HepG2 (cell line): Measurements from ENCODE around the gene ERF. TPM values are rescaled to one million over a fixed set of nuclear protein-coding genes. Genes with fewer than 3 reads are reported as not detected.

Source experiments
- ARNTL ChIP-seq: sonication (generic); formaldehyde crosslinking; IDR thresholded peaks from 2 replicates; pipeline ENCODE4 v1.4.0; 2020; ENCODE audit warnings: mild to moderate bottlenecking, missing genetic modification reagents
- NONO ChIP-seq, 2 experiments: fragments of 450-650 bp in 1 of 2; sonication (generic) in 1 of 2; formaldehyde crosslinking in 1 of 2; IDR thresholded peaks in 1 of 2; conservative IDR thresholded peaks in 1 of 2; 2 replicates each; pipeline versions ENCODE4 v1.6.1 to v1.8.0; 2017 to 2022; ENCODE audit warnings: mild to moderate bottlenecking in 1 of 2, missing genetic modification reagents in 1 of 2, moderate library complexity in 1 of 2
- SIX1 ChIP-seq: sonication (generic); formaldehyde crosslinking; IDR thresholded peaks from 2 replicates; pipeline ENCODE4 v1.4.0; 2020; ENCODE audit warnings: missing genetic modification reagents, borderline replicate concordance
- ZNF572 ChIP-seq: sonication (generic); formaldehyde crosslinking; IDR thresholded peaks from 2 replicates; pipeline ENCODE4 v1.5.1; 2020; ENCODE audit warnings: mild to moderate bottlenecking, missing genetic modification reagents
- ZNF772 ChIP-seq: sonication (generic); formaldehyde crosslinking; IDR thresholded peaks from 2 replicates; pipeline ENCODE4 v1.5.0; 2020; ENCODE audit warnings: mild to moderate bottlenecking, missing genetic modification reagents
- polyA plus RNA-seq, 8 experiments: library from polyadenylated mRNA; depleted of rRNA in 3 of 8; stranded (reverse) in 7 of 8; unstranded in 1 of 8; fragments of >200 nt; fragmentation: Illumina TruSeq in 4 of 8; extraction: Trizol in 4 of 8; gene quantifications; 2 replicates each; pipeline versions ENCODE4 v1.2.1 to v1.2.3, GENCODE V29; 2011 to 2016; ENCODE audit warnings: low read depth in 4 of 8, missing spikeins in 1 of 8, mixed read lengths in 1 of 8; ENCODE audit not compliant: insufficient read depth in 1 of 8
- total RNA-seq, 5 experiments: library from RNA; depleted of rRNA; stranded (reverse); fragments of >200 nt; fragmentation: Illumina TruSeq; extraction: Trizol; gene quantifications; 2 replicates each; pipeline ENCODE4 v1.2.3, GENCODE V29; 2016; ENCODE audit warnings: low read depth in 1 of 5
- TF ChIP-seq, protein P1 (sequence below): sonication (generic); formaldehyde crosslinking; conservative IDR thresholded peaks from 2 replicates; pipeline ENCODE4 v1.8.0; 2022; ENCODE audit warnings: mild to moderate bottlenecking, moderate library complexity, missing genetic modification reagents
- TF ChIP-seq, protein P2 (sequence below): sonication (generic); formaldehyde crosslinking; IDR thresholded peaks from 2 replicates; pipeline ENCODE4 v1.5.0; 2020; ENCODE audit warnings: mild to moderate bottlenecking, missing genetic modification reagents, borderline replicate concordance
- TF ChIP-seq, protein P3 (sequence below): IDR thresholded peaks from 2 replicates; pipeline ENCODE4 v1.4.0; 2020; ENCODE audit warnings: mild to moderate bottlenecking, missing genetic modification reagents
- TF ChIP-seq, protein P4 (sequence below): sonication (generic); formaldehyde crosslinking; IDR thresholded peaks from 2 replicates; pipeline ENCODE4 v1.5.1; 2020; ENCODE audit warnings: missing genetic modification reagents, mild to moderate bottlenecking, borderline replicate concordance
- TF ChIP-seq, protein P5 (sequence below): sonication (generic); formaldehyde crosslinking; conservative IDR thresholded peaks from 2 replicates; pipeline ENCODE4 v1.4.0; 2020; ENCODE audit warnings: missing genetic modification reagents

Gene ERF
- total and polyA plus RNA-seq, 2 of the 13 experiments (the other 11 are each of a cell fraction or from before 2014, with no cell fraction given) = 67.1 to 69.9 TPM

DNA sequence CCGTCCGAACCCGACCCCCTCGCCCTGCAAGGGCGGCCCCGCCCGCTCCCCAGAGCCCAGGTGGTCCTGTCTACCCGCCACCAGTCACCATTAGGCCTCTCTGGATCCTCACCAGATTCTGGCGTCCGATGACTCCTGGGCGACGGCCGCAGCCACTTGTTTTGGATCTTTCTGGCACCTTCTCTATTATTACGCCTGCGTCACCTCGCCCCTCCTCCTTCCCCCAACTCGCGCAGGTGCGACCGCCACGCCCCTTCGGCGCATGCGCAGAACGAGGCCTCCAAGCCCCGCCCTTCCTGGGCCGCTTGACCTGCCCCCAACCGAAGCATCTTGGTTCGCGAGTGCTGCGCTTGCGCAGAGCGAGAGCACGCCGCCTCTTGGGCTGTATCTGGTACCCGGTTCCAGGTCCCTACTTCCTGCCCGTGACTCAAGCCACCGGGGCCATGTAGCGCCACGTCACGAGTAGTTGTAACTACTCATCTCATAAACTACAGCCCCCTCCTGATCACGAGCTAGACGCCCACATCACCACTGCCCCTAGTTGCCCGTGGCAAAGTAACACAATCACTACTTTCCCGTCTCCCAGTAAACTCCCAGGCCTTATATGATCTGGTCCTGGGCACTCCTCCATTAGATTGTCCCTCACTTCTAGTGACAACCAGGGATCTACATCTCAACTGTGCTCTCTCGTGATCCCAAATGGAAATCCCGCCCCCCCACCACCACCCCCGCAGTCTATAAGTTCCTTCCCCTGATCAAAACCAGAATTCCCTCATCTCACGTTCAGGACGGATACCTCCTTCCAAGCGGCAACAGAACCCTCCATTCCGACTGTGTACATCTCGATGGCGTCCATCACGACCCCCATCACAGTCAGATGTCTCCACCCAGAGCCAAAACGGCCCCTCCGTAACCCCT, 37.1 kb downstream of the ERF start, which contains the start of gene DEDD2 (continued):
- TF ChIP-seq, protein P1, sequence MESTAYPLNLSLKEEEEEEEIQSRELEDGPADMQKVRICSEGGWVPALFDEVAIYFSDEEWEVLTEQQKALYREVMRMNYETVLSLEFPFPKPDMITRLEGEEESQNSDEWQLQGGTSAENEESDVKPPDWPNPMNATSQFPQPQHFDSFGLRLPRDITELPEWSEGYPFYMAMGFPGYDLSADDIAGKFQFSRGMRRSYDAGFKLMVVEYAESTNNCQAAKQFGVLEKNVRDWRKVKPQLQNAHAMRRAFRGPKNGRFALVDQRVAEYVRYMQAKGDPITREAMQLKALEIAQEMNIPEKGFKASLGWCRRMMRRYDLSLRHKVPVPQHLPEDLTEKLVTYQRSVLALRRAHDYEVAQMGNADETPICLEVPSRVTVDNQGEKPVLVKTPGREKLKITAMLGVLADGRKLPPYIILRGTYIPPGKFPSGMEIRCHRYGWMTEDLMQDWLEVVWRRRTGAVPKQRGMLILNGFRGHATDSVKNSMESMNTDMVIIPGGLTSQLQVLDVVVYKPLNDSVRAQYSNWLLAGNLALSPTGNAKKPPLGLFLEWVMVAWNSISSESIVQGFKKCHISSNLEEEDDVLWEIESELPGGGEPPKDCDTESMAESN = peak; percentile 15; the same call in 1 of the 2 replicates
- TF ChIP-seq SIX1 = no peak
- TF ChIP-seq, protein P2, sequence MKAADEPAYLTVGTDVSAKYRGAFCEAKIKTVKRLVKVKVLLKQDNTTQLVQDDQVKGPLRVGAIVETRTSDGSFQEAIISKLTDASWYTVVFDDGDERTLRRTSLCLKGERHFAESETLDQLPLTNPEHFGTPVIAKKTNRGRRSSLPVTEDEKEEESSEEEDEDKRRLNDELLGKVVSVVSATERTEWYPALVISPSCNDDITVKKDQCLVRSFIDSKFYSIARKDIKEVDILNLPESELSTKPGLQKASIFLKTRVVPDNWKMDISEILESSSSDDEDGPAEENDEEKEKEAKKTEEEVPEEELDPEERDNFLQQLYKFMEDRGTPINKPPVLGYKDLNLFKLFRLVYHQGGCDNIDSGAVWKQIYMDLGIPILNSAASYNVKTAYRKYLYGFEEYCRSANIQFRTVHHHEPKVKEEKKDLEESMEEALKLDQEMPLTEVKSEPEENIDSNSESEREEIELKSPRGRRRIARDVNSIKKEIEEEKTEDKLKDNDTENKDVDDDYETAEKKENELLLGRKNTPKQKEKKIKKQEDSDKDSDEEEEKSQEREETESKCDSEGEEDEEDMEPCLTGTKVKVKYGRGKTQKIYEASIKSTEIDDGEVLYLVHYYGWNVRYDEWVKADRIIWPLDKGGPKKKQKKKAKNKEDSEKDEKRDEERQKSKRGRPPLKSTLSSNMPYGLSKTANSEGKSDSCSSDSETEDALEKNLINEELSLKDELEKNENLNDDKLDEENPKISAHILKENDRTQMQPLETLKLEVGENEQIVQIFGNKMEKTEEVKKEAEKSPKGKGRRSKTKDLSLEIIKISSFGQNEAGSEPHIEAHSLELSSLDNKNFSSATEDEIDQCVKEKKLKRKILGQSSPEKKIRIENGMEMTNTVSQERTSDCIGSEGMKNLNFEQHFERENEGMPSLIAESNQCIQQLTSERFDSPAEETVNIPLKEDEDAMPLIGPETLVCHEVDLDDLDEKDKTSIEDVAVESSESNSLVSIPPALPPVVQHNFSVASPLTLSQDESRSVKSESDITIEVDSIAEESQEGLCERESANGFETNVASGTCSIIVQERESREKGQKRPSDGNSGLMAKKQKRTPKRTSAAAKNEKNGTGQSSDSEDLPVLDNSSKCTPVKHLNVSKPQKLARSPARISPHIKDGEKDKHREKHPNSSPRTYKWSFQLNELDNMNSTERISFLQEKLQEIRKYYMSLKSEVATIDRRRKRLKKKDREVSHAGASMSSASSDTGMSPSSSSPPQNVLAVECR = peak; percentile 86
- TF ChIP-seq ZNF572 (CRISPR knock-in tag) = no peak; the same call in 1 of the 2 replicates
- TF ChIP-seq, protein P3, sequence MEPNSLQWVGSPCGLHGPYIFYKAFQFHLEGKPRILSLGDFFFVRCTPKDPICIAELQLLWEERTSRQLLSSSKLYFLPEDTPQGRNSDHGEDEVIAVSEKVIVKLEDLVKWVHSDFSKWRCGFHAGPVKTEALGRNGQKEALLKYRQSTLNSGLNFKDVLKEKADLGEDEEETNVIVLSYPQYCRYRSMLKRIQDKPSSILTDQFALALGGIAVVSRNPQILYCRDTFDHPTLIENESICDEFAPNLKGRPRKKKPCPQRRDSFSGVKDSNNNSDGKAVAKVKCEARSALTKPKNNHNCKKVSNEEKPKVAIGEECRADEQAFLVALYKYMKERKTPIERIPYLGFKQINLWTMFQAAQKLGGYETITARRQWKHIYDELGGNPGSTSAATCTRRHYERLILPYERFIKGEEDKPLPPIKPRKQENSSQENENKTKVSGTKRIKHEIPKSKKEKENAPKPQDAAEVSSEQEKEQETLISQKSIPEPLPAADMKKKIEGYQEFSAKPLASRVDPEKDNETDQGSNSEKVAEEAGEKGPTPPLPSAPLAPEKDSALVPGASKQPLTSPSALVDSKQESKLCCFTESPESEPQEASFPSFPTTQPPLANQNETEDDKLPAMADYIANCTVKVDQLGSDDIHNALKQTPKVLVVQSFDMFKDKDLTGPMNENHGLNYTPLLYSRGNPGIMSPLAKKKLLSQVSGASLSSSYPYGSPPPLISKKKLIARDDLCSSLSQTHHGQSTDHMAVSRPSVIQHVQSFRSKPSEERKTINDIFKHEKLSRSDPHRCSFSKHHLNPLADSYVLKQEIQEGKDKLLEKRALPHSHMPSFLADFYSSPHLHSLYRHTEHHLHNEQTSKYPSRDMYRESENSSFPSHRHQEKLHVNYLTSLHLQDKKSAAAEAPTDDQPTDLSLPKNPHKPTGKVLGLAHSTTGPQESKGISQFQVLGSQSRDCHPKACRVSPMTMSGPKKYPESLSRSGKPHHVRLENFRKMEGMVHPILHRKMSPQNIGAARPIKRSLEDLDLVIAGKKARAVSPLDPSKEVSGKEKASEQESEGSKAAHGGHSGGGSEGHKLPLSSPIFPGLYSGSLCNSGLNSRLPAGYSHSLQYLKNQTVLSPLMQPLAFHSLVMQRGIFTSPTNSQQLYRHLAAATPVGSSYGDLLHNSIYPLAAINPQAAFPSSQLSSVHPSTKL (CRISPR knock-in tag) = no peak
- TF ChIP-seq, protein P4, sequence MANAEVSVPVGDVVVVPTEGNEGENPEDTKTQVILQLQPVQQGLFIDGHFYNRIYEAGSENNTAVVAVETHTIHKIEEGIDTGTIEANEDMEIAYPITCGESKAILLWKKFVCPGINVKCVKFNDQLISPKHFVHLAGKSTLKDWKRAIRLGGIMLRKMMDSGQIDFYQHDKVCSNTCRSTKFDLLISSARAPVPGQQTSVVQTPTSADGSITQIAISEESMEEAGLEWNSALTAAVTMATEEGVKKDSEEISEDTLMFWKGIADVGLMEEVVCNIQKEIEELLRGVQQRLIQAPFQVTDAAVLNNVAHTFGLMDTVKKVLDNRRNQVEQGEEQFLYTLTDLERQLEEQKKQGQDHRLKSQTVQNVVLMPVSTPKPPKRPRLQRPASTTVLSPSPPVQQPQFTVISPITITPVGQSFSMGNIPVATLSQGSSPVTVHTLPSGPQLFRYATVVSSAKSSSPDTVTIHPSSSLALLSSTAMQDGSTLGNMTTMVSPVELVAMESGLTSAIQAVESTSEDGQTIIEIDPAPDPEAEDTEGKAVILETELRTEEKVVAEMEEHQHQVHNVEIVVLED = peak; percentile 64; the same call in 1 of the 2 replicates
- TF ChIP-seq ARNTL (CRISPR knock-in tag) = no peak
- no peak for TF ChIP-seq ZNF772 (CRISPR knock-in tag)
- TF ChIP-seq, protein P5, sequence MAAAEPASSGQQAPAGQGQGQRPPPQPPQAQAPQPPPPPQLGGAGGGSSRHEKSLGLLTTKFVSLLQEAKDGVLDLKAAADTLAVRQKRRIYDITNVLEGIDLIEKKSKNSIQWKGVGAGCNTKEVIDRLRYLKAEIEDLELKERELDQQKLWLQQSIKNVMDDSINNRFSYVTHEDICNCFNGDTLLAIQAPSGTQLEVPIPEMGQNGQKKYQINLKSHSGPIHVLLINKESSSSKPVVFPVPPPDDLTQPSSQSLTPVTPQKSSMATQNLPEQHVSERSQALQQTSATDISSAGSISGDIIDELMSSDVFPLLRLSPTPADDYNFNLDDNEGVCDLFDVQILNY (CRISPR knock-in tag) = no peak
- no peak for TF ChIP-seq NONO (IDR thresholded peaks at IDR 0.05)
- no peak; the same call in 1 of the 2 replicates for TF ChIP-seq NONO (CRISPR knock-in tag; conservative IDR thresholded peaks at IDR 0.05)
